GM21515 (cell line): Measurements from ENCODE around the gene SNX30.

Experiments used
- ATAC-seq: cut with Tn5 transposase; IDR thresholded peaks from one replicate; pipeline ENCODE4 v1.9.1; 2021; ENCODE audit not compliant: unreplicated experiment

Gene SNX30

GRCh38 chr9:112752334-112753125, 2.0 kb downstream of the SNX30 start:
- ATAC-seq: no peak

- ATAC-seq: no peak
Measured at GRCh38 chr9:112753725-112754124, 3.2 kb downstream of the SNX30 start.

GRCh38 chr9:112754578-112754977, 4.0 kb downstream of the SNX30 start:
- no peak for ATAC-seq

GRCh38 chr9:112755016-112755427, 4.5 kb downstream of the SNX30 start:
- ATAC-seq: no peak

- no peak for ATAC-seq
Measured at GRCh38 chr9:112755675-112756074, 5.1 kb downstream of the SNX30 start.

GRCh38 chr9:112757282-112757883, 6.8 kb downstream of the SNX30 start:
- ATAC-seq: no peak

- ATAC-seq: no peak
Measured at GRCh38 chr9:112757940-112758339, 7.4 kb downstream of the SNX30 start.

- ATAC-seq: no peak
Measured at GRCh38 chr9:112760821-112761220, 10.3 kb downstream of the SNX30 start.

- ATAC-seq: no peak
Measured at GRCh38 chr9:112761912-112762655, 11.5 kb downstream of the SNX30 start.

- ATAC-seq: no peak
Measured at GRCh38 chr9:112762726-112763518, 12.4 kb downstream of the SNX30 start.

GRCh38 chr9:112764344-112764743, 13.8 kb downstream of the SNX30 start:
- ATAC-seq: no peak

GRCh38 chr9:112764837-112765236, 14.3 kb downstream of the SNX30 start:
- no peak for ATAC-seq

- no peak for ATAC-seq
Measured at GRCh38 chr9:112765281-112765680, 14.7 kb downstream of the SNX30 start.

- ATAC-seq: no peak
Measured at GRCh38 chr9:112771359-112772214, 21.0 kb downstream of the SNX30 start.

- ATAC-seq: no peak
Measured at GRCh38 chr9:112772215-112772509, 21.6 kb downstream of the SNX30 start.

GRCh38 chr9:112772551-112772950, 22.0 kb downstream of the SNX30 start:
- no peak for ATAC-seq

GRCh38 chr9:112774006-112774996, 23.7 kb downstream of the SNX30 start:
- ATAC-seq: peak; percentile 58

GRCh38 chr9:112777914-112778313, 27.4 kb downstream of the SNX30 start:
- no peak for ATAC-seq

- ATAC-seq: no peak
Measured at GRCh38 chr9:112780450-112781036, 30.0 kb downstream of the SNX30 start.
